HepG2 (cell line): Measurements from ENCODE around the gene SLC35B2. TPM values are rescaled to one million over a fixed set of nuclear protein-coding genes. Genes with fewer than 3 reads are reported as not detected.
A peak's percentile ranks its signal among the peaks of the same experiment; 100 is the strongest.

Source experiments
- AGO1 ChIP-seq: fragments of 200-400 bp; formaldehyde crosslinking; IDR thresholded peaks from 2 replicates; pipeline ENCODE4 v1.6.1; 2017; ENCODE audit warnings: mild to moderate bottlenecking, low read depth, low read length, moderate library complexity; ENCODE audit not compliant: poor library complexity, severe bottlenecking
- AGO2 ChIP-seq: fragments of 200-400 bp; formaldehyde crosslinking; optimal IDR thresholded peaks from 2 replicates; pipeline ENCODE3; 2017; ENCODE audit warnings: mild to moderate bottlenecking, low read depth, low read length, moderate library complexity
- DMTF1 ChIP-seq: sonication (generic); formaldehyde crosslinking; IDR thresholded peaks from 2 replicates; pipeline ENCODE4 v1.4.0; 2020; ENCODE audit warnings: mild to moderate bottlenecking, missing genetic modification reagents
- HMG20B ChIP-seq: conservative IDR thresholded peaks from 2 replicates; pipeline ENCODE4 v1.6.1; 2016; ENCODE audit warnings: missing genetic modification reagents, missing compliant biosample characterization
- IKZF4 ChIP-seq: sonication (generic); formaldehyde crosslinking; IDR thresholded peaks from 2 replicates; pipeline ENCODE4 v1.5.1; 2020; ENCODE audit warnings: borderline replicate concordance, mild to moderate bottlenecking, low read depth, missing genetic modification reagents; ENCODE audit errors: not compliant biosample characterization
- NCOA5 ChIP-seq: sonication (generic); formaldehyde crosslinking; IDR thresholded peaks from 2 replicates; pipeline ENCODE4 v1.4.0; 2020; ENCODE audit warnings: missing genetic modification reagents
- NFKBIZ ChIP-seq: IDR thresholded peaks from 2 replicates; pipeline ENCODE4 v1.6.1; 2018; ENCODE audit warnings: missing genetic modification reagents, missing compliant biosample characterization
- NFYB ChIP-seq: sonication (generic); formaldehyde crosslinking; IDR thresholded peaks from 2 replicates; pipeline ENCODE4 v1.4.0; 2020; ENCODE audit warnings: missing genetic modification reagents
- POLR2A ChIP-seq, 2 experiments: IDR thresholded peaks; 2 replicates each; pipeline ENCODE4 v1.6.1; 2011; ENCODE audit warnings: low read depth in 2 of 2, low read length in 2 of 2, mild to moderate bottlenecking in 1 of 2, moderate library complexity in 1 of 2; ENCODE audit not compliant: insufficient read depth in 1 of 2
- POLR2AphosphoS2 ChIP-seq: IDR thresholded peaks from 2 replicates; pipeline ENCODE4 v1.6.1; 2011; ENCODE audit warnings: low read depth, low read length, improper control_type of control experiment
- RBFOX2 ChIP-seq: fragments of 200-400 bp; formaldehyde crosslinking; IDR thresholded peaks from 2 replicates; pipeline ENCODE4 v1.6.1; 2017; ENCODE audit warnings: low read depth, mild to moderate bottlenecking, low read length
- SP140L ChIP-seq: sonication (generic); formaldehyde crosslinking; IDR thresholded peaks from 2 replicates; pipeline ENCODE4 v1.4.0; 2020; ENCODE audit warnings: missing genetic modification reagents, borderline replicate concordance
- SRSF1 ChIP-seq: fragments of 200-400 bp; formaldehyde crosslinking; optimal IDR thresholded peaks from 2 replicates; pipeline ENCODE3; 2017; ENCODE audit warnings: mild to moderate bottlenecking, low read depth, low read length, moderate library complexity
- SSRP1 ChIP-seq: IDR thresholded peaks from 2 replicates; pipeline ENCODE4 v1.6.1; 2016; ENCODE audit warnings: control low read depth
- ZNF142 ChIP-seq: sonication (generic); formaldehyde crosslinking; IDR thresholded peaks from 2 replicates; pipeline ENCODE4 v1.4.0; 2020; ENCODE audit warnings: missing genetic modification reagents
- ZNF280B ChIP-seq: sonication (generic); formaldehyde crosslinking; IDR thresholded peaks from 2 replicates; pipeline ENCODE4 v1.5.0; 2020; ENCODE audit warnings: missing genetic modification reagents, mild to moderate bottlenecking, borderline replicate concordance
- ZNF3 ChIP-seq: IDR thresholded peaks from 2 replicates; pipeline ENCODE4 v1.7.0; 2017; ENCODE audit warnings: inconsistent platforms
- ZNF362 ChIP-seq: sonication (generic); formaldehyde crosslinking; IDR thresholded peaks from 2 replicates; pipeline ENCODE4 v1.4.0; 2020; ENCODE audit warnings: missing genetic modification reagents, mild to moderate bottlenecking, borderline replicate concordance
- ZNF580 ChIP-seq: IDR thresholded peaks from 2 replicates; pipeline ENCODE4 v1.6.1; 2016; ENCODE audit warnings: low read depth, borderline replicate concordance
- polyA plus RNA-seq, 8 experiments: library from polyadenylated mRNA; depleted of rRNA in 3 of 8; stranded (reverse) in 7 of 8; unstranded in 1 of 8; fragments of >200 nt; fragmentation: Illumina TruSeq in 4 of 8; extraction: Trizol in 4 of 8; gene quantifications; 2 replicates each; pipeline versions ENCODE4 v1.2.1 to v1.2.3, GENCODE V29; 2011 to 2016; ENCODE audit warnings: low read depth in 4 of 8, missing spikeins in 1 of 8, mixed read lengths in 1 of 8; ENCODE audit not compliant: insufficient read depth in 1 of 8
- total RNA-seq, 5 experiments: library from RNA; depleted of rRNA; stranded (reverse); fragments of >200 nt; fragmentation: Illumina TruSeq; extraction: Trizol; gene quantifications; 2 replicates each; pipeline ENCODE4 v1.2.3, GENCODE V29; 2016; ENCODE audit warnings: low read depth in 1 of 5

The SLC35B2 gene
- total and polyA plus RNA-seq, 2 of the 13 experiments (the other 11 are each of a cell fraction or from before 2014, with no cell fraction given): 61.1 to 148 TPM

- TF ChIP-seq SRSF1: no peak
- no peak for TF ChIP-seq NFYB (CRISPR knock-in tag)
- no peak for TF ChIP-seq NCOA5 (CRISPR knock-in tag)
- peak; percentile 85 for TF ChIP-seq AGO1
- peak; percentile 61 for TF ChIP-seq RBFOX2
- no peak for TF ChIP-seq ZNF3
- peak; percentile 83 for TF ChIP-seq POLR2AphosphoS2
- no peak for TF ChIP-seq ZNF362 (CRISPR knock-in tag)
- no peak for TF ChIP-seq SP140L (CRISPR knock-in tag)
- no peak for TF ChIP-seq HMG20B (CRISPR knock-in tag)
- TF ChIP-seq POLR2A (IDR thresholded peaks at IDR 0.05; ENCODE audit: insufficient read depth in 1 of 2, low read depth in 2 of 2, low read length in 2 of 2): peak in 1 of 2 experiments; percentile 60; a peak in 2 of 4 replicates
- 0 out of 2 replicates have a peak, but pooled peaks have one; percentile 24 for TF ChIP-seq SSRP1 (CRISPR knock-in tag)
- no peak for TF ChIP-seq ZNF580 (CRISPR knock-in tag)
- TF ChIP-seq AGO2: peak; percentile 46
- TF ChIP-seq ZNF142 (CRISPR knock-in tag): no peak
- TF ChIP-seq DMTF1: no peak
- no peak for TF ChIP-seq NFKBIZ (CRISPR knock-in tag)
- TF ChIP-seq IKZF4: no peak
- TF ChIP-seq ZNF280B (CRISPR knock-in tag): no peak
Observed at GRCh38 chr6:44250718-44251123, 6.6 kb downstream of the SLC35B2 start (continued).
